Fibroblast of lung (primary cell): Measurements from ENCODE around the gene KIF4A.

ENCODE experiments used
- EZH2 ChIP-seq: IDR thresholded peaks from 2 replicates; pipeline ENCODE4 v1.5.1; 2012; ENCODE audit warnings: low read length, control low read depth, mild to moderate bottlenecking; ENCODE audit errors: missing control alignments
- TF ChIP-seq, protein P1 (sequence below), 2 donors: IDR thresholded peaks in 1 of 2; conservative IDR thresholded peaks in 1 of 2; 1 replicate in 1 of 2; 2 replicates in 1 of 2; pipeline ENCODE4 v1.5.1; 2011 to 2012; ENCODE audit warnings: low read length in 2 of 2, control low read depth in 1 of 2, inconsistent platforms in 1 of 2, low read depth in 1 of 2, mild to moderate bottlenecking in 1 of 2

DNA sequence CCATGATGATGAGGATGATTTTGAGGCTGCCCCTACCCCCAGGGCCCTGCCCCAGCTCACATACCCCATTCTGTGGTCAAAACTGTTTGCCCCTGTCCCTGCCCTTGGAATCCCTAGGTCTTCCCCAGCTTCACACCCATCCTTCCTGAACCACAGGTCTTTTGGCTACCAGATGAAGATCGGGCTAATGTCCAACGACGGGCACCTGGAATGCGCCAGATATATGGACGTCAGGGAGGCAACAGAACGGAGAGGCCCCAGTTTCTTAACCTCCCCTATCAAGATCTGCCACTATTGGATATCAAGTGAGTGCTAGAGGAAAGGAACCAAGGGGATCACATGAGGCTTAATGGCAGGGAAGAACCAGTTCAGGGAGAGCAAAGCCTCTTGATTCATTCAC is 139.9 kb downstream of the KIF4A start:
- no peak for TF ChIP-seq EZH2
- TF ChIP-seq, protein P1, sequence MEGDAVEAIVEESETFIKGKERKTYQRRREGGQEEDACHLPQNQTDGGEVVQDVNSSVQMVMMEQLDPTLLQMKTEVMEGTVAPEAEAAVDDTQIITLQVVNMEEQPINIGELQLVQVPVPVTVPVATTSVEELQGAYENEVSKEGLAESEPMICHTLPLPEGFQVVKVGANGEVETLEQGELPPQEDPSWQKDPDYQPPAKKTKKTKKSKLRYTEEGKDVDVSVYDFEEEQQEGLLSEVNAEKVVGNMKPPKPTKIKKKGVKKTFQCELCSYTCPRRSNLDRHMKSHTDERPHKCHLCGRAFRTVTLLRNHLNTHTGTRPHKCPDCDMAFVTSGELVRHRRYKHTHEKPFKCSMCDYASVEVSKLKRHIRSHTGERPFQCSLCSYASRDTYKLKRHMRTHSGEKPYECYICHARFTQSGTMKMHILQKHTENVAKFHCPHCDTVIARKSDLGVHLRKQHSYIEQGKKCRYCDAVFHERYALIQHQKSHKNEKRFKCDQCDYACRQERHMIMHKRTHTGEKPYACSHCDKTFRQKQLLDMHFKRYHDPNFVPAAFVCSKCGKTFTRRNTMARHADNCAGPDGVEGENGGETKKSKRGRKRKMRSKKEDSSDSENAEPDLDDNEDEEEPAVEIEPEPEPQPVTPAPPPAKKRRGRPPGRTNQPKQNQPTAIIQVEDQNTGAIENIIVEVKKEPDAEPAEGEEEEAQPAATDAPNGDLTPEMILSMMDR (conservative IDR thresholded peaks at IDR 0.05 in 1 of 2, IDR thresholded peaks at IDR 0.05 in 1 of 2; ENCODE audit: low read depth in 1 of 2, low read length in 2 of 2): no peak
